Measurements from ENCODE around the gene PHYKPL. TPM values are rescaled to one million over a fixed set of nuclear protein-coding genes. Genes with fewer than 3 reads are reported as not detected.

Gene PHYKPL
- total and polyA plus RNA-seq, 2 of the 13 experiments (the other 11 are each of a cell fraction or from before 2014, with no cell fraction given): 18.0 to 78.6 TPM

GRCh38 chr5:178232920-178233429 is 373 bp upstream of the PHYKPL start (continued):
- no peak for TF ChIP-seq PREB (CRISPR knock-in tag; IDR thresholded peaks at IDR 0.05)
- peak; percentile 53 for TF ChIP-seq ZFX (CRISPR knock-in tag; IDR thresholded peaks at IDR 0.05; ENCODE audit: low read depth)
- TF ChIP-seq ELF1 (CRISPR knock-in tag; IDR thresholded peaks at IDR 0.05): peak; percentile 36; the same call in 1 of the 2 replicates
- no peak for TF ChIP-seq NFKBIZ (CRISPR knock-in tag; IDR thresholded peaks at IDR 0.05)
- no peak for TF ChIP-seq DRAP1 (CRISPR knock-in tag; IDR thresholded peaks at IDR 0.05)
- no peak for TF ChIP-seq ZNF672 (CRISPR knock-in tag; IDR thresholded peaks at IDR 0.05)
- TF ChIP-seq NFRKB (IDR thresholded peaks at IDR 0.05): no peak
- TF ChIP-seq MXD4 (CRISPR knock-in tag; IDR thresholded peaks at IDR 0.05): no peak
- TF ChIP-seq ERF (CRISPR knock-in tag; IDR thresholded peaks at IDR 0.05): no peak
- 0 out of 2 replicates have a peak, but pooled peaks have one; percentile 26 for TF ChIP-seq SP2 (CRISPR knock-in tag; IDR thresholded peaks at IDR 0.05)
- no peak for TF ChIP-seq MAF1 (CRISPR knock-in tag; IDR thresholded peaks at IDR 0.05; ENCODE audit: borderline replicate concordance)
- no peak for TF ChIP-seq E2F1 (CRISPR knock-in tag; IDR thresholded peaks at IDR 0.05)
- no peak for TF ChIP-seq RFXAP (CRISPR knock-in tag; IDR thresholded peaks at IDR 0.05; ENCODE audit: borderline replicate concordance)
- no peak for TF ChIP-seq ZNF709 (CRISPR knock-in tag; IDR thresholded peaks at IDR 0.05)
- no peak for TF ChIP-seq TEAD2 (CRISPR knock-in tag; IDR thresholded peaks at IDR 0.05)
- TF ChIP-seq AGO2 (optimal IDR thresholded peaks at IDR 0.05; ENCODE audit: low read depth, low read length): no peak
- TF ChIP-seq CCAR2 (optimal IDR thresholded peaks at IDR 0.05; ENCODE audit: low read depth, low read length): no peak
- TF ChIP-seq MIER2 (CRISPR knock-in tag; IDR thresholded peaks at IDR 0.05): no peak
- TF ChIP-seq TFDP2 (CRISPR knock-in tag; IDR thresholded peaks at IDR 0.05): no peak
- no peak for TF ChIP-seq ZNF546 (CRISPR knock-in tag; conservative IDR thresholded peaks at IDR 0.05)
- TF ChIP-seq KAT8 (CRISPR knock-in tag; IDR thresholded peaks at IDR 0.05): 0 out of 2 replicates have a peak, but pooled peaks have one; percentile 5
- no peak for TF ChIP-seq SP4 (CRISPR knock-in tag; IDR thresholded peaks at IDR 0.05)
- no peak for TF ChIP-seq HMG20B (CRISPR knock-in tag; conservative IDR thresholded peaks at IDR 0.05)
- no peak for TF ChIP-seq MLXIP (CRISPR knock-in tag; IDR thresholded peaks at IDR 0.05; ENCODE audit: borderline replicate concordance)
- no peak for TF ChIP-seq ZNF337 (CRISPR knock-in tag; IDR thresholded peaks at IDR 0.05; ENCODE audit: borderline replicate concordance, low read depth)
- TF ChIP-seq ZNF660 (CRISPR knock-in tag; IDR thresholded peaks at IDR 0.05; ENCODE audit: borderline replicate concordance, low read depth): 0 out of 2 replicates have a peak, but pooled peaks have one; percentile 42
- no peak; the same call in 1 of the 2 replicates for TF ChIP-seq ZZZ3 (CRISPR knock-in tag; IDR thresholded peaks at IDR 0.05; ENCODE audit: borderline replicate concordance)
